Measurements from ENCODE around the gene SH3BP2. TPM values are rescaled to one million over a fixed set of nuclear protein-coding genes. Genes with fewer than 3 reads are reported as not detected.
A peak's percentile ranks its signal among the peaks of the same experiment; 100 is the strongest.

SH3BP2 gene, protein sequence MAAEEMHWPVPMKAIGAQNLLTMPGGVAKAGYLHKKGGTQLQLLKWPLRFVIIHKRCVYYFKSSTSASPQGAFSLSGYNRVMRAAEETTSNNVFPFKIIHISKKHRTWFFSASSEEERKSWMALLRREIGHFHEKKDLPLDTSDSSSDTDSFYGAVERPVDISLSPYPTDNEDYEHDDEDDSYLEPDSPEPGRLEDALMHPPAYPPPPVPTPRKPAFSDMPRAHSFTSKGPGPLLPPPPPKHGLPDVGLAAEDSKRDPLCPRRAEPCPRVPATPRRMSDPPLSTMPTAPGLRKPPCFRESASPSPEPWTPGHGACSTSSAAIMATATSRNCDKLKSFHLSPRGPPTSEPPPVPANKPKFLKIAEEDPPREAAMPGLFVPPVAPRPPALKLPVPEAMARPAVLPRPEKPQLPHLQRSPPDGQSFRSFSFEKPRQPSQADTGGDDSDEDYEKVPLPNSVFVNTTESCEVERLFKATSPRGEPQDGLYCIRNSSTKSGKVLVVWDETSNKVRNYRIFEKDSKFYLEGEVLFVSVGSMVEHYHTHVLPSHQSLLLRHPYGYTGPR
- 32.2 TPM for total RNA-seq
- long read RNA-seq, partial matches to known transcripts = 9 of 11 reads
- long read RNA-seq, other reads (novel, unspliced or antisense) = 2 of 11 reads

DNA sequence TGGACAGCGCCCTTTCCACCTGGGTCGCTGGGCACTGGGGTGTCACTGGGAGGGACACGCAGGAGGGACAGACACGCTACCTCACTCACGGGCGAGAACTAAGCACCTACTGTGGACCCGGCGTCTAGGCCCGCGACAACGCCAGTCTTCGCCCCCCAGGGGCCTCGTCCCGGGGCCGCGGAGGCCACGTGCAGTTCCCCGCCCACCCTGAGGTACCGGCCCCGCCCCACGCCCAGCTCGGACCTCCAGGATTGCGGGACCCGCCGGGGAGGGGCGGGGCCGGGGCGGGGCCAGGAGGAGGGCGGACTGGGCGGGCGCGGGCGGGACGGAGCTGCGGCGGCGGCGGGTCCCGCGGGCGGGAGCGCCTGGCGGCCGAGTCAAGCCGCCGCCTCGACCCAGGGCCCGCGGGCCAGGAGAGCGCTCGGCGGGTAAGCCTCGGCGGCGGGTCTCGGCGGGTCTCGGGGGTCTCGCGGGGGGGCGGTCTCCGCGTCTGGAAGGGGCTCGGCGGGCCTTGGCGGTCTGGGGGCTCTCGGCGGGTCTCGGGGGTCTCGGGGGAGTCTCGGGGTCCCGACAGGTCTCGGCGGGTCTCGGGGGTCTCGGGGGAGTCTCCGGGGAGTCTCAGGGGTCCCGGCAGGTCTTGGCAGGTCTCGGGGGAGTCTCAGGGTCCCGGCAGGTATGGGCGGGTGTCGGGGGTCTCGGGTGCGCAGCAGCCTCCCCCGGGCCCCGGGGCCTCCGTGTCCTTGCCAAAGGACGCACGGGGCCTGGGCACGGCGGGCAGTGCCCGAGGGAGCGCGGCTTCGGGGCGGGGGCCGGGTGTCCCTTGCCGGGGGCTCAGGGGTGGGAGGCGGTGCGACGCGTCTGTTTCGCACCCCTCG, at the start of gene SH3BP2:
TSS of gene SH3BP2 (plus strand) at position 375 of the 875 bp plus-strand sequence. CDS start 27,533 bp downstream, outside the sequence.
- DNase-seq (ENCODE audit: missing footprints) = peak; percentile 96
- intact Hi-C loops (cut with DNase I) = no loop called here
- ATAC-seq = peak; percentile 75

DNA sequence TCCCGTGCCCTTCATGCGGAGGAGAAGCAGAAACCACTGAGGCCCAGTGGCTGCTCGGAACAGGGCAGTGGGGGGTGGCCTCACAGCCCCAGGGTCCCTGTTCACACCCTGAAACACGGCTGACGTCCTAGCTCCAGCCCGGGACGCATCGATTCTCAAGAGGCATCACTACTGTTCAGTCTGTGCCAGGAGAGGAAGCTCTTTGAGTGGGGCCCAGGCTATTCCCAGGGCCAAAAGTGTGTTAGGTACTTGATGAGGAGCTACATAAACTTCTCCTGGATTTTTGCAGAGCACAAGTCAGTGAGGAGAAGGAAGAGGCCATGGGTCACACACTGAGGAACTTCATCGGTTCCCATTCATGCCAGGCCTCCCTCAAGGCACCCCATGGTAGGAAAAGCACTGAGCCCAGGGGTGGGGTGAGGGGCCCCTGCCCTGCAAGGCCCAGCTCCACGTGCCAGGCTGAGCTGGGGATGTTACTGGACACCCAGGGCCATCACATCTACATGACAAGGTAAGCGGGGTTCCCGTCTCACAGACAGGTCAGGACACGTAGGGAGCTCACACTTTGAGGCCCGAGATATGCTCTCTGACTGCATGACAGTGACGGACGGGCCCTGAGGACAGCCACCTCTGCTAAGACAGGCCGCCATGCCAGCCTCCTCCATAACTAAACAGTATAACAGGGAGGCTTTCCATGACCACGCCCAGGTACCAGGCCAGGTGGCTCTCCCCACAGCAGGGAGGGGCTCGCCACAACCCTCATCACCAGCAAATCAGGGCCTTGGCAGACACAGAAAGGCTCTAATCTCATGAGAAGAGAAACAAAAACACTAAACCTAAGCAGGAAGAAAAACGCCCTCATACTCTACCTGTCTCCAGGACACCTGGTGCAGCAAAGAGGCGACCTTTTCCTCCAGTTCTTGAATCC, 49.1 kb upstream of the SH3BP2 start:
- no peak for ATAC-seq
- DNase-seq (ENCODE audit: missing footprints) = no peak
- intact Hi-C loops (cut with DNase I) = no loop called here

- intact Hi-C loops (cut with DNase I) = no loop called here
- no peak for ATAC-seq
Measured at GRCh38 chr4:2744576-2745270, 48.2 kb upstream of the SH3BP2 start.

DNA sequence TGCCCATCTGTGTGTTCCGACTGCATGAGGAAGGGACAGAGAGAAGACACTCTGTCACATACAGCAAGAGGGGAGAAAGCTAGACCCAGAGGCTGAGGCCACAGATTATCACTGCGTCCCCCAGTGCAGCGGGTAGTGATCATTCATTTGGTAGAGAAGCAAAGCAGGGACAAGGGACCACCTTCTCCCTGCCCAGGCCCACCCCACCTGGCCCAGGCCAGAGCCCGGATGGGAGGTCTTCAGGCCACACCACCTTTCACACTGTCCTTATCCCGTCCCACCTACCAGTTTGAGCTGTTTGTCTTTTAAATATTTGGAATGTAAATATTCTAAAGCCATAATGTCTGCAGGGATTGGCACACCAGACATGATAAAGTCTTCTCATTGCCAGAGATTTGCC, 47.4 kb upstream of the SH3BP2 start:
- intact Hi-C loops (cut with DNase I) = no loop called here
- DNase-seq (ENCODE audit: missing footprints) (no peak), ATAC-seq (no peak)

More at GRCh38 chr4:2744576-2745270, 48.2 kb upstream of the SH3BP2 start:
- no peak for DNase-seq (ENCODE audit: missing footprints)

- DNase-seq (ENCODE audit: missing footprints) = peak; percentile 76
- ATAC-seq = peak; percentile 46
- intact Hi-C loops (cut with DNase I) = no loop called here
Measured at GRCh38 chr4:2745981-2746806, 46.7 kb upstream of the SH3BP2 start.

DNA sequence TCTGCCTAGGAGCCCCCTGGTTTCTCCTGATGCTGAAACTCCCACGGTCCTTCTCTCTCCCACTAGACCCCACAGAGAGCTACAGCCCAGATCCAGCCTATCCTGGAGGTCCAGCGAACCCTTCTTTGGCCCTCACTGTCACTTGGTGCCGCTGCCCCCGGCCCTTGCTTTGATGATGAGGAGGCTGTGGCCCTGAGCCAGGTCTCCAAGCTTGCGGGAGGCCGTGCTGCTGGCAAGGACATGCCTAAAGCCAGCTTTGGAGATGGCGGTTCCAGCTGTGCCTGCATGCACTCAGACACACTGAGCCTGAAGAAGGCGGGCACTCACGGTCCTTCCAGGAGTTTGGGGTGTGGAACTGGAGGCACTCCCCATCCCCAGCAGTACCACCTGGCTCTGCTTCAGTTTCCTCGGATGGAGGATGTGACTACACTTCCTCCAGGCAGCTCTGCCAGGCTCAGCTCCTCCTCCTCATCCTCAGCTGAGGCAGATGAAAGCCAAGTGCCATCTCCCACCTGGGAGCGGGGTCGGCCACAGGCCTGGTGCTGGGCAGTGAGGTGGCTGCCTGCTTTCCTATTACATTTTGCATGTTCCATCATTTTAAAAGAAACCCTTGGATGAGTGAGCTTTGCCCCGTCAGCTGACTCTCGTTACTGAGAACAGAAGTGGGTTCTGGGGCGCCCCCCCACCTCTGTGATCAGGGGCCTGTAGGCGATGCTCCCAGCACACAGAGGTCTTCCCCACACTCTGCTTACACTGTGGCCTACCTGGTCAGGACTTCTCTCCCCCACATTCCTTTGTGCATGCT, 45.8 kb upstream of the SH3BP2 start:
- no peak for ATAC-seq
- DNase-seq (ENCODE audit: missing footprints) = no peak
- intact Hi-C loops (cut with DNase I) = no loop called here

GRCh38 chr4:2750719-2751605, 41.9 kb upstream of the SH3BP2 start:
- DNase-seq (ENCODE audit: missing footprints) = no peak
- no peak for ATAC-seq
- intact Hi-C loops (cut with DNase I) = no loop called here

DNA sequence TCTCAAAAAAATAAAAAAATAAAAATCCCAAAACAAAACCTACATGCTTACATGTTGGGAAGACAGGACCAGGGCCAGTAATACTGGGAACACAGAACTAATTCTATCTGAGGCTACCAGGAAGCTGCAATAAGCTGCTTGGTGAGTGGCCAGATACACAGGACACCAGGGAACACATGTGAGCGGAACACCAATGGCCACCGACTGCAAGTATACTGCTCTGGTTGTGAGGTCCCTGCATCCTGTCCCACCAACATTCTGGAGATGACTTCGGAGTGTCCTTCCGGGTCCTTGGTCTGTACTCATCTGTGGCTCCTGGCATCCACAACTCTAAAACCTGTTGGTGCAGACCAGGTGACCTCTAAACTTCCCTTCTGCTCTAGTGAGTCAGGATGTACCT, 39.4 kb upstream of the SH3BP2 start:
- DNase-seq (ENCODE audit: missing footprints) (no peak), ATAC-seq (no peak)
- intact Hi-C loops (cut with DNase I) = no loop called here

GRCh38 chr4:2754848-2755819, 37.8 kb upstream of the SH3BP2 start:
- no peak for DNase-seq (ENCODE audit: missing footprints)
- ATAC-seq = no peak
- intact Hi-C loops (cut with DNase I) = loop anchor here (5.0 kb wide), 2 partner anchors 43 to 493 kb away; partner anchors contain the start of gene MXD4

GRCh38 chr4:2755821-2756690, 36.8 kb upstream of the SH3BP2 start, which contains the start of gene TNIP2:
TSS of gene TNIP2 (minus strand) at chr4:2756336. CDS start at chr4:2756289, 47 bp downstream.
- intact Hi-C loops (cut with DNase I) = loop anchor here (5.0 kb wide), 2 partner anchors 44 to 494 kb away; partner anchors contain the start of gene MXD4
- DNase-seq (ENCODE audit: missing footprints) (peak; percentile 94), ATAC-seq (peak; percentile 89)

DNA sequence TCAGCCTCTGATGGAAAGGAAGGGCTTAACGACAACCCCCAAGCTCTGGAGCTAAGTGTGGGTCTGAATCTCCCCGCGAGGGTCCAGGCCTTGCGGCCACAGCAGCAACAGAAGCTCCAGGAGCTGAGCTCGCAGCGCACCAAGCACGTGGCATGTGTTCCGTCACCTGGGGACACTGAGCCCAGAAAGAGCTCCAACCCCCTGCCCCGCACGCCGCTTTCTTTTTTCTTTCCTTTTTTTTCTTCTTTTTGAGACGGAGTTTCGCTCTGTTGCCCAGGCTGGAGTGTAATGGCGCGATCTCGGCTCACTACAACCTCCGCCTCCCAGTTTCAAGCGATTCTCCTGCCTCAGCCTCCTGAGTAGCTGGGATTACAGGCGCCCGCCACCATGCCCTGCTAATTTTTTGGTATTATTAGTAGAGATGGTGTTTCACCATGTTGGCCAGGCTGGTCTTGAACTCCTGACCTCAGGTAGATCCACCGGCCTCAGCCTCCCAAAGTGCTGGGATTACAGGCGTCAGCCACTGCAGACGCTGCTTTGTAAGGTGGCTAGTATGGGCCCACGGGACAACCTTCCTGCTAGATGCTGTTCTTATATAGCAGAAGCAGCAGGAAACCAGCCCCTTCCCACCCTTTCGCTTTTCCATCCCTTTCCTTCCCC, 36.1 kb upstream of the SH3BP2 start:
- ATAC-seq = no peak
- intact Hi-C loops (cut with DNase I) = loop anchor here (5.0 kb wide), 2 partner anchors 45 to 495 kb away; partner anchors contain the start of gene MXD4

DNA sequence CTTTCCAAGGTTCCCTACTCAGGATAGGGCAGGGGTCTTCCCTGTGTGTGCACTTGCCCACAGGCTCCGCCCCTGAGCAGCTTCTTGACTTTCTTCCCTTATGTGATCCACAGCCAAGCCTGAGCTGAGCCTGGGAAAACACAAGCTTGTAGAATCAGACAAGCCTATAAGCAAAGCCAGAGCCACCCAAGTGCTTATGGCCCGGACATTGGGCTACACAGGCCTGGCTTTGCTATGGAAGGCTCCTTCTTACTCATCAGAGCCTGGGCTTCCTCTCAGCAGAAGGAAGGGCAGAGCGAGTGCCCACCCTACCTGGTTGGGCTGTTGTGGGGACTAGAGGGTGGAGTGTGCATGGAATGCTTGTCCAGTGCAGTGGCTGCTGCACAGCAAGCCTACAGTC, 35.5 kb upstream of the SH3BP2 start:
- intact Hi-C loops (cut with DNase I) = loop anchor here (5.0 kb wide), 2 partner anchors 45 to 495 kb away; partner anchors contain the start of gene MXD4
- ATAC-seq = no peak
- DNase-seq (ENCODE audit: missing footprints) = no peak

More for the DNA sequence above, 36.1 kb upstream of the SH3BP2 start:
- peak; percentile 72 for DNase-seq (ENCODE audit: missing footprints)
